ENCODE data around the gene ZNF865. TPM values are rescaled to one million over a fixed set of nuclear protein-coding genes. Genes with fewer than 3 reads are reported as not detected.
A peak's percentile ranks its signal among the peaks of the same experiment; 100 is the strongest.

ZNF865 gene
- total RNA-seq, 4 donors from 2014 or later: 8.6 to 18.9 (median 14.3) TPM

DNA sequence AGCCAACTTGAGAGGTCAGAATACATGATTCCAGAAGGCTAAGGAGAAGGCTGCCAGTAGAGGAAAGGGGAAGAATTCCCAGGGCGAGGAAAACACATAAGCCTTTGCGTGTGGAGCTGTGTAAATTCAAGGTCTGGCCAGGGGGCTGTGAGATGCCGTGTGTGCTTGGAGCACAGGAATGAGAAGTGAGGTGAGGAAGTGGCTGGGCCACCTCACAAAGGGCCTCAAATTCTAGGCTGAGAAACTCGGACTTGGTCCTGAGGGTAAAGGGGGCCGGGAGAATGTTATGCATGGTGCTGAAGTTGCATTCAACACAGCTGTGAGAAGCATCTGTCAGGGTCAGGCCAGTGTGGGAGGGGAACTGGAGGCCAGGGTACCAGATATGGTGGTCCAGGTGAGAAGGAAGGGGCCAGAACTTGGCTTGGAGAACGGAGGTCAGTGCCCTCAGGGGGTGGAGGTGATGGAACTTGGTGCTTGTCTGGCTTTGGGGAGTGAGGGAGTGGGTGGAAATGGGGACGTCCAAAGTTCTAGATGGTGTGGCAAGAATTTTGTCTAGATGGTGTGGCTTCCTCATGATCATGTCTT lies 30.5 kb downstream of the ZNF865 start:
- H3K27ac ChIP-seq: peak overlapping the region; percentile 91 to 99 (median 96)
- TF ChIP-seq, protein P1, sequence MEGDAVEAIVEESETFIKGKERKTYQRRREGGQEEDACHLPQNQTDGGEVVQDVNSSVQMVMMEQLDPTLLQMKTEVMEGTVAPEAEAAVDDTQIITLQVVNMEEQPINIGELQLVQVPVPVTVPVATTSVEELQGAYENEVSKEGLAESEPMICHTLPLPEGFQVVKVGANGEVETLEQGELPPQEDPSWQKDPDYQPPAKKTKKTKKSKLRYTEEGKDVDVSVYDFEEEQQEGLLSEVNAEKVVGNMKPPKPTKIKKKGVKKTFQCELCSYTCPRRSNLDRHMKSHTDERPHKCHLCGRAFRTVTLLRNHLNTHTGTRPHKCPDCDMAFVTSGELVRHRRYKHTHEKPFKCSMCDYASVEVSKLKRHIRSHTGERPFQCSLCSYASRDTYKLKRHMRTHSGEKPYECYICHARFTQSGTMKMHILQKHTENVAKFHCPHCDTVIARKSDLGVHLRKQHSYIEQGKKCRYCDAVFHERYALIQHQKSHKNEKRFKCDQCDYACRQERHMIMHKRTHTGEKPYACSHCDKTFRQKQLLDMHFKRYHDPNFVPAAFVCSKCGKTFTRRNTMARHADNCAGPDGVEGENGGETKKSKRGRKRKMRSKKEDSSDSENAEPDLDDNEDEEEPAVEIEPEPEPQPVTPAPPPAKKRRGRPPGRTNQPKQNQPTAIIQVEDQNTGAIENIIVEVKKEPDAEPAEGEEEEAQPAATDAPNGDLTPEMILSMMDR (IDR thresholded peaks at IDR 0.05): no peak
- no peak for TF ChIP-seq POLR2A (IDR thresholded peaks at IDR 0.05)
- H3K36me3 ChIP-seq: peaks cover 0 to 6% (median 0%) of the 10 kb centered on the region in 3 donors
- H3K4me1 ChIP-seq: peaks cover 6 to 44% (median 13%) of the 10 kb centered on the region in 4 donors
- no peak for DNase-seq
- H3K4me3 ChIP-seq: peak overlapping the region; percentile 64 to 98 (median 89)
- H3K27me3 ChIP-seq: no peaks in the 10 kb centered on the region
- no peaks in the 10 kb centered on the region for H3K9me3 ChIP-seq

GRCh38 chr19:55636723-55637122 lies 31.3 kb downstream of the ZNF865 start:
- no peak overlapping the region for H3K27ac ChIP-seq
- no peaks in the 10 kb centered on the region for H3K9me3 ChIP-seq
- DNase-seq: no peak
- peaks cover 0 to 6% (median 0%) of the 10 kb centered on the region in 3 donors for H3K36me3 ChIP-seq
- H3K27me3 ChIP-seq: no peaks in the 10 kb centered on the region
- H3K4me1 ChIP-seq: peaks cover 6 to 49% (median 13%) of the 10 kb centered on the region in 4 donors
- TF ChIP-seq POLR2A (IDR thresholded peaks at IDR 0.05): no peak
- TF ChIP-seq, protein P1 (IDR thresholded peaks at IDR 0.05): no peak
- no peak overlapping the region for H3K4me3 ChIP-seq

- DNase-seq: no peak
- Histone ChIP-seq H3K36me3 (peaks cover 0 to 6% (median 0%) of the 10 kb centered on the region in 3 donors), H3K9me3 (no peaks in the 10 kb centered on the region)
Measured at GRCh38 chr19:55637534-55637933, 32.1 kb downstream of the ZNF865 start.

DNA sequence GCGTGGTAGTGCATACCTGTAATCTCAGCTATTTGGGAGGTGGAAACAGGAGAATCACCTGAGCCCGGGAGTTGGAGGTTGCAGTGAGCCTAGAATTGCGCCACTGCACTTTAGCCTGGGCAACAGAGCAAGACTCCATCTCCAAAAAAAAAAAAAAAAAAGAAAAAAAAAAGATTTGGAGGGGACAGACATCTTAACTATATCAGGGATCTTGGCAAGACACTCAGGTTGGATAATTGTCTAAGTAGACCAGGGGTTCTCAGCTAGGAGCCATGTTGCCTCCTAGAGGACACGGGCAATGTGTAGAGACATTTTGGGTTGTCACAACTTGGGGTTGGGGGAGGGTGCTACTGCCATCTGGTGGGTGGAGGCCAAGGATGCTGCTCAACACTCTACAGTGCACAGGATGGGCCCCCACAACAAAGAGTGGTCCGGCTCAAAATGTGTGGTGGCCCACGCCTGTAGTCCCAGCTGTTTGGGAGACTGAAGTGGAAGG lies 33.5 kb downstream of the ZNF865 start:
- H3K27me3 ChIP-seq: no peaks in the 10 kb centered on the region
- peak in 1 of 3 donors; percentile 50 for DNase-seq
- TF ChIP-seq POLR2A (IDR thresholded peaks at IDR 0.05): no peak
- TF ChIP-seq, protein P1 (IDR thresholded peaks at IDR 0.05): peak in 5 of 6 experiments; percentile 20 to 36 (median 28)
- H3K27ac ChIP-seq: peak overlapping the region in 1 of 4 donors; percentile 97
- peaks cover 6 to 66% (median 19%) of the 10 kb centered on the region in 4 donors for H3K4me1 ChIP-seq
- no peak overlapping the region for H3K4me3 ChIP-seq
- H3K36me3 ChIP-seq: peaks cover 0 to 6% (median 0%) of the 10 kb centered on the region in 3 donors
- no peaks in the 10 kb centered on the region for H3K9me3 ChIP-seq

More at GRCh38 chr19:55637534-55637933, 32.1 kb downstream of the ZNF865 start:
- Histone ChIP-seq H3K4me3 (no peak overlapping the region), H3K27me3 (no peaks in the 10 kb centered on the region), H3K27ac (no peak overlapping the region), H3K4me1 (peaks cover 6 to 57% (median 14%) of the 10 kb centered on the region in 4 donors)
- TF ChIP-seq, protein P1 (IDR thresholded peaks at IDR 0.05): no peak
- no peak for TF ChIP-seq POLR2A (IDR thresholded peaks at IDR 0.05)

GRCh38 chr19:55640043-55640576 lies 34.7 kb downstream of the ZNF865 start:
- peak; percentile 76 to 89 (median 77) for DNase-seq
- peak overlapping the region; percentile 85 to 92 (median 88) for H3K4me3 ChIP-seq
- peak overlapping the region; percentile 84 to 97 (median 88) for H3K27ac ChIP-seq
- no peaks in the 10 kb centered on the region for H3K27me3 ChIP-seq
- H3K36me3 ChIP-seq: peaks cover 0 to 12% (median 0%) of the 10 kb centered on the region in 3 donors
- no peaks in the 10 kb centered on the region for H3K9me3 ChIP-seq
- peak in 1 of 2 donors; percentile 19 for TF ChIP-seq POLR2A (IDR thresholded peaks at IDR 0.05)
- TF ChIP-seq, protein P1 (IDR thresholded peaks at IDR 0.05): peak in 5 of 6 experiments; percentile 43 to 57 (median 50)
- peaks cover 9 to 75% (median 28%) of the 10 kb centered on the region in 4 donors for H3K4me1 ChIP-seq

Data from Peyer's patch (tissue), 4 donors.